Measurements from ENCODE around the gene METTL5. TPM values are rescaled to one million over a fixed set of nuclear protein-coding genes. Genes with fewer than 3 reads are reported as not detected.

METTL5 gene
- total RNA-seq, 2 experiments from 2014 or later = 57.1 to 62.7 TPM

- peaks cover 8% of the 10 kb centered on the region for H3K4me1 Mint-ChIP-seq
- POLR2A ChIA-PET = interaction anchor here (1.2 kb wide), 1 partner anchor 32 kb away, joined by 3 read pairs; the partner anchor contains the start of gene UBR3
- H3K27me3 Mint-ChIP-seq = peaks cover 12% of the 10 kb centered on the region
- H3K9me3 Mint-ChIP-seq = no peaks in the 10 kb centered on the region
- no peak overlapping the region for H3K27ac Mint-ChIP-seq
- ATAC-seq (ENCODE audit: low read depth) (no peak), DNase-seq (no peak)
- H3K4me3 Mint-ChIP-seq = no peak overlapping the region
- no peaks in the 10 kb centered on the region for H3K36me3 Mint-ChIP-seq
These were observed 29.5 kb downstream of the METTL5 start for GRCh38 chr2:169795181-169795580.

- no peak overlapping the region for H3K4me3 Mint-ChIP-seq
- H3K9me3 Mint-ChIP-seq = no peaks in the 10 kb centered on the region
- POLR2A ChIA-PET = interaction anchor here (0.7 kb wide), 1 partner anchor 96 kb away, joined by 3 read pairs; the partner anchor contains the start of genes CFAP210 and PHOSPHO2
- DNase-seq (no peak), ATAC-seq (ENCODE audit: low read depth) (no peak)
- no peak overlapping the region for H3K27ac Mint-ChIP-seq
- H3K36me3 Mint-ChIP-seq = no peaks in the 10 kb centered on the region
- H3K4me1 Mint-ChIP-seq = peaks cover 7% of the 10 kb centered on the region
- peaks cover 30% of the 10 kb centered on the region for H3K27me3 Mint-ChIP-seq
These were observed 34.1 kb downstream of the METTL5 start for GRCh38 chr2:169790581-169790980.

- Mint-ChIP-seq H3K36me3 (no peaks in the 10 kb centered on the region), H3K4me3 (no peak overlapping the region), H3K9me3 (peaks cover 3% of the 10 kb centered on the region), H3K27ac (no peak overlapping the region), H3K4me1 (peaks cover 3% of the 10 kb centered on the region), H3K27me3 (peaks cover 8% of the 10 kb centered on the region)
- DNase-seq (no peak), ATAC-seq (ENCODE audit: low read depth) (no peak)
- POLR2A ChIA-PET = no interaction called here
These were observed 42.2 kb downstream of the METTL5 start for GRCh38 chr2:169782513-169782912.

- Mint-ChIP-seq H3K9me3 (peaks cover 3% of the 10 kb centered on the region), H3K36me3 (no peaks in the 10 kb centered on the region), H3K4me1 (peaks cover 3% of the 10 kb centered on the region), H3K4me3 (no peak overlapping the region), H3K27me3 (peaks cover 8% of the 10 kb centered on the region), H3K27ac (no peak overlapping the region)
- no peak for DNase-seq
- no peak for ATAC-seq (ENCODE audit: low read depth)
- POLR2A ChIA-PET = no interaction called here
These were observed 43.3 kb downstream of the METTL5 start for GRCh38 chr2:169781249-169782013.

- no peak for ATAC-seq (ENCODE audit: low read depth)
- DNase-seq = no peak
- peaks cover 3% of the 10 kb centered on the region for H3K9me3 Mint-ChIP-seq
- no peaks in the 10 kb centered on the region for H3K36me3 Mint-ChIP-seq
- H3K4me1 Mint-ChIP-seq = peaks cover 3% of the 10 kb centered on the region
- H3K27me3 Mint-ChIP-seq = peaks cover 8% of the 10 kb centered on the region
- POLR2A ChIA-PET = no interaction called here
- H3K4me3 Mint-ChIP-seq = no peak overlapping the region
- H3K27ac Mint-ChIP-seq = no peak overlapping the region
These were observed 46.3 kb downstream of the METTL5 start for GRCh38 chr2:169778446-169778845.

GRCh38 chr2:169776252-169776761 is 48.4 kb downstream of the METTL5 start:
- H3K27ac Mint-ChIP-seq = no peak overlapping the region
- POLR2A ChIA-PET = no interaction called here
- peaks cover 3% of the 10 kb centered on the region for H3K9me3 Mint-ChIP-seq
- H3K4me3 Mint-ChIP-seq = no peak overlapping the region
- ATAC-seq (ENCODE audit: low read depth) = no peak
- peaks cover 3% of the 10 kb centered on the region for H3K4me1 Mint-ChIP-seq
- peaks cover 10% of the 10 kb centered on the region for H3K27me3 Mint-ChIP-seq
- DNase-seq = no peak
- H3K36me3 Mint-ChIP-seq = no peaks in the 10 kb centered on the region

GRCh38 chr2:169775765-169776164 is 48.9 kb downstream of the METTL5 start:
- DNase-seq (no peak), ATAC-seq (ENCODE audit: low read depth) (no peak)
- peaks cover 3% of the 10 kb centered on the region for H3K4me1 Mint-ChIP-seq
- no peak overlapping the region for H3K4me3 Mint-ChIP-seq
- H3K36me3 Mint-ChIP-seq = no peaks in the 10 kb centered on the region
- POLR2A ChIA-PET = no interaction called here
- H3K27ac Mint-ChIP-seq = no peak overlapping the region
- peaks cover 10% of the 10 kb centered on the region for H3K27me3 Mint-ChIP-seq
- H3K9me3 Mint-ChIP-seq = peaks cover 3% of the 10 kb centered on the region

GRCh38 chr2:169775354-169775753 is 49.4 kb downstream of the METTL5 start:
- Mint-ChIP-seq H3K27ac (no peak overlapping the region), H3K36me3 (no peaks in the 10 kb centered on the region), H3K4me1 (peaks cover 3% of the 10 kb centered on the region), H3K9me3 (peaks cover 3% of the 10 kb centered on the region), H3K27me3 (peaks cover 10% of the 10 kb centered on the region), H3K4me3 (no peak overlapping the region)
- POLR2A ChIA-PET = no interaction called here
- DNase-seq (no peak), ATAC-seq (ENCODE audit: low read depth) (no peak)

- DNase-seq (no peak), ATAC-seq (ENCODE audit: low read depth) (no peak)
- H3K36me3 Mint-ChIP-seq = no peaks in the 10 kb centered on the region
- H3K27me3 Mint-ChIP-seq = peaks cover 17% of the 10 kb centered on the region
- no peak overlapping the region for H3K4me3 Mint-ChIP-seq
- no peak overlapping the region for H3K27ac Mint-ChIP-seq
- no peaks in the 10 kb centered on the region for H3K9me3 Mint-ChIP-seq
- POLR2A ChIA-PET = no interaction called here
- peaks cover 4% of the 10 kb centered on the region for H3K4me1 Mint-ChIP-seq
These were observed 52.1 kb downstream of the METTL5 start for GRCh38 chr2:169772651-169773050.

- Mint-ChIP-seq H3K36me3 (no peaks in the 10 kb centered on the region), H3K4me3 (no peak overlapping the region), H3K27ac (no peak overlapping the region), H3K4me1 (peaks cover 11% of the 10 kb centered on the region), H3K27me3 (peaks cover 17% of the 10 kb centered on the region), H3K9me3 (no peaks in the 10 kb centered on the region)
- DNase-seq (no peak), ATAC-seq (ENCODE audit: low read depth) (no peak)
- POLR2A ChIA-PET = no interaction called here
These were observed 53.1 kb downstream of the METTL5 start for GRCh38 chr2:169771612-169772011.

- H3K9me3 Mint-ChIP-seq = no peaks in the 10 kb centered on the region
- no peak for DNase-seq
- POLR2A ChIA-PET = no interaction called here
- no peak overlapping the region for H3K27ac Mint-ChIP-seq
- ATAC-seq (ENCODE audit: low read depth) = no peak
- no peaks in the 10 kb centered on the region for H3K36me3 Mint-ChIP-seq
- peaks cover 13% of the 10 kb centered on the region for H3K4me1 Mint-ChIP-seq
- H3K27me3 Mint-ChIP-seq = peaks cover 17% of the 10 kb centered on the region
- no peak overlapping the region for H3K4me3 Mint-ChIP-seq
These were observed 53.7 kb downstream of the METTL5 start for GRCh38 chr2:169771021-169771420.

- peak; percentile 83 for ATAC-seq (ENCODE audit: low read depth)
- Mint-ChIP-seq H3K4me1 (peaks cover 13% of the 10 kb centered on the region), H3K27ac (peak overlapping the region; percentile 80), H3K36me3 (no peaks in the 10 kb centered on the region), H3K27me3 (peaks cover 17% of the 10 kb centered on the region), H3K4me3 (peak overlapping the region; percentile 82), H3K9me3 (no peaks in the 10 kb centered on the region)
- peak; percentile 62 for DNase-seq
- POLR2A ChIA-PET = interaction anchor here (0.6 kb wide), 1 partner anchor 72 kb away, joined by 4 read pairs; no protein-coding TSS in a partner anchor
These were observed 56.3 kb downstream of the METTL5 start for GRCh38 chr2:169768262-169768995.

GRCh38 chr2:169767243-169767888 is 57.3 kb downstream of the METTL5 start:
- peaks cover 17% of the 10 kb centered on the region for H3K4me1 Mint-ChIP-seq
- peaks cover 14% of the 10 kb centered on the region for H3K27me3 Mint-ChIP-seq
- DNase-seq (peak; percentile 37), ATAC-seq (ENCODE audit: low read depth) (peak; percentile 51)
- POLR2A ChIA-PET = no interaction called here
- no peaks in the 10 kb centered on the region for H3K9me3 Mint-ChIP-seq
- peaks cover 4% of the 10 kb centered on the region for H3K36me3 Mint-ChIP-seq
- H3K27ac Mint-ChIP-seq = no peak overlapping the region
- peak overlapping the region; percentile 82 for H3K4me3 Mint-ChIP-seq
